ENCODE results near the gene PIEZO2.

Gene PIEZO2

DNA sequence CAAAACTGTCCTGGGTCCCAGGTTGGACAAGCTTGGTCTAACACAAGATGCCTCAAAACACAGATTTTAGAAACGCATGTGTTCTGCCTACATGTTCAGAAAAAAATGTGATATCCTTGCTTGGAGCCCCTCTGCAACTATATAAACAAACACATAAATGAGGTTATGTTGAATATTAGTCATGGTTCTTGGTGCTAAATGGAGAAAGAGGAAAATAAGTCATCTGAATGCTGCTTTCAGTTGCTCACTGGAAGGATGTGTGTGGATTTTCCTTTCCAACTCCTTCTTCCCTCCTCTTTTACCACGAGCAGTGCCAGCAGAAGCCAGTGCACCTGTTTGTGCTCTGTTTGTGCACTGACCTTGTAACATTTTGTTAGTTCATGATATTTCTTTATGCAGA lies 85.3 kb downstream of the PIEZO2 start:
- DNase-seq = no peak

DNA sequence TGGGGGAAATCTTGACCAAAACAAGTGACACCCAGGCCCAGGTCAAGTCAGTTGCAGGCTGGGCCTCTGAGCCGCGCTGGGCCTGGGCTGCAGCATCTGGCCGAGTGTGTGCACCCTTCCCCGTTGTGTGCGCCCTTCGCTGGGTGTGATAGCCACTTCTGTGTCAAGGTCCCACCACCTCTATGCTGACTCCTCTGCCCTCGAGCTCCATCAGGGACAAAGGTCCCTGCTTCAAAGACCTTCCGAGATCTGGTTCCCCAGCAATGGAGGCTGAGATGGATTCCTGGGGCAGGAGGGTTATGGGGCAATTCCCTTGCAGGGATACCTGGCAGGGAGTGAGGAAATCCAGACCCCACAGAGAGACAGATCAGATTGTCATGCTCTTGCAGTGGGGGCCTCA lies 93.6 kb downstream of the PIEZO2 start:
- DNase-seq = no peak

- no peak for DNase-seq
Observed at GRCh38 chr18:11054497-11054896, 94.9 kb downstream of the PIEZO2 start.

GRCh38 chr18:11053293-11053692 lies 96.1 kb downstream of the PIEZO2 start:
- no peak for DNase-seq

DNA sequence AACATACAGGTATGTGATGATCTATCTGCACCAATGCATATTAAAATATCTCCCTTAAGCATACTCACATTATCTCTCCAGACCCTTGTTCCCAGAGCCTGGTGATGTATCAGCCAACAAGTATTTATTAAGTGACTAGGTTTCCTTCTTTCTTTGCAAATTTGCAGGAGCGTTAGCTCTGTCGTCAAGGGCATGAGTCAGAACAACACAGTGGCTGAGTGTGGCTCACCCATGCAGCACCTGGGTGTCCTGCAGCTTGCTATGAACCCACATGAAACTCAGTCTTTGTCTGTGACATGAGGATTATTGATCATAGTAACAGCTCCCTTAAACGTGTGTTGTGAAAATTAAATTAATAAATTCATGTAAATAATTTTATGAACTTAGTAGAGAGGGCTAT lies 96.6 kb downstream of the PIEZO2 start:
- DNase-seq = no peak

DNA sequence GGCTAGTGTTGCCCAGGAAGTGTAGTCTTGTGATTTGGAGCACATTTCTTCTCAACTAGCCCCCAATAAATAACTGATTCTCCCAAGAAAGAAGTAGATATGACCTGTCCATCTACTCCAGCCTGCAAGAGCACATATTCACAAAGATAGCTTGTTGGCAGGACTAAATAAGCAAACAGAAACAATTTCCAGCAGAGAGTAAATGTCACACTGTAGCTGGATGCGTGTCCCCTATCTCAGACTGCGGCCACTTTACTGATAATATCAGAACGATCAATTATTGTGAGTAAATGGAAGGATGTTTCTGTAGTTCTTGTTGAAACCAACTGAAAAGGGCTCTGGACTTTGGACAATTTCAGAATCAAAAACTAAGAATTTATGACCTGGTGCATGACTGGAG lies 97.9 kb downstream of the PIEZO2 start:
- DNase-seq = no peak

- no peak for DNase-seq
Observed at GRCh38 chr18:11050966-11051365, 98.4 kb downstream of the PIEZO2 start.

GRCh38 chr18:11047817-11048216 lies 101.6 kb downstream of the PIEZO2 start:
- DNase-seq = no peak

GRCh38 chr18:11047156-11047555 lies 102.2 kb downstream of the PIEZO2 start:
- DNase-seq = no peak

DNA sequence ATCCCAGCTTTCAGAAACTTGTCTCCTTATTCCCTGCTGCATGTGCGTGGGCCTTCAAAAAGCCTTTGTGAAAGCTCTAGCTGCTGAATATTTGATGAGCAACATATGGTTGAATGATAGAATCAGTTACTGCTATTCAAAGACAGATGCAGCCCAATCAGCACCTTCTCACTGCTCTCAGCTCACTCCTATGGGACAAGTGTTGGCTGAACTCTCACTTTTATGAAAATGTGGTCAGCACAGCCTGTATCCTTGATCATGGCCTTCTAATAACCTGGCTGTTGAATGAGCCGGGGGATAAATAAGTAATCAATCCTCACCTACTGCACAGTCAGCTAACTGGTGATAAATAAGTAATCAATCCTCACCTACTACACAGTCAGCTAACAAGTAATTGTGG lies 103.2 kb downstream of the PIEZO2 start:
- no peak for DNase-seq

DNA sequence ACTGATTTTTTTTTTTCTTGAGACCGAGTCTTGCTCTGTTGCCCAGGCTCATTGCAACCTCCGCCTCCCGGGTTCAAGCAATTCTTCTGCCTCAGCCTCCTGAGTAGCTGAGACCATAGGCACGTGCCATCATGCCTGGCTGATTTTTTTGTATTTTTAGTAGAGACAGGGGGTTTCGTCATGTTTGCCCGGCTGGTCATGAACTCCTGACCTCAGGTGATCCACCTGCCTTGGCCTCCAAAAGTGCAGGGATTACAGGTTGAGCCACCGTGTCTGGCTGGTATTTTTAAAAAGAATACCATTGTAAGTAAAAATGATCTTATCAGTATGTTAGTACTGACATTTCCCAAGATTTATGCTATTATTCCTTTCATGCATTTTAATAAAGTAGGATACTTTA lies 105.7 kb downstream of the PIEZO2 start:
- no peak for DNase-seq

GRCh38 chr18:11042247-11042646 lies 107.1 kb downstream of the PIEZO2 start:
- DNase-seq = peak; percentile 26

DNA sequence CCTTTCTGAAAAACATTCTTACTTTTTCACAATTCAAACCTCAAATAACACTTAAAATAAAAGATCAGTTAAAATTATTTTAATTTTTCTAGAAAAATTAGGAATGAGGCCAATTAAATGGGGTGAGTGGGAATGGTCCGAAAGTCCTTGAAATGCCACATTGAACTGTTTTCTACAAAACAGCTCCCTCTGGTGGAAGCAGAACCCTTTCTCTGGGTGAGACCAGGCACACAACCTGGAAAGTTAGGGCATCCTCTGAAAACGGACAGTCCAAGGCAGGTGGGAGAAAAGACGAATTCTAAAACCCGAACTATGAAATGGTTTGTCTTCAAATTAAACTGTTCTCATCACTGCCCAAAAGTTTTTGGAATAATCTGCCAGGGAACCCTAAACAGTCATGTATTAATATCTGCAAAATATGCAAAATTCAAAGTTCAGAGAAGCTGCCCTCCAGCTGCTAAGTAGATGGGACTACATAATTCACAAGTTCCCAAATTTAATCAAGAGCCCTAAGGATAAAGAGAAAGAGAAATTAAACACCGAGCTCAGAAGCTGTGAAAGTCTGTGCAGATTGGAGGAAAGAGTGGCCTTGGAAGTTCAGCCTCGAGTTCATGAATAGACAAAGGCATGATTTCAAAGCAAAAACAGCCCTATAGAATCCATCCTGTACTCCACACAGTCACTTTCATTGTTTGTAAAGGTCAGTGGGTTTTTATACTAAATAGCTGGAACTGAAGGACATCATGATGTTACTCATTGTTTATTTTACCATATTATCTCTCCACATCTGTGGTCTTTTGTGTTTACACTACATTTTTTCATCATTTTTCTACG lies 108.3 kb downstream of the PIEZO2 start:
- peak; percentile 16 for DNase-seq

GRCh38 chr18:11040359-11040758 lies 109.0 kb downstream of the PIEZO2 start:
- no peak for DNase-seq

GRCh38 chr18:11037533-11038240 lies 111.7 kb downstream of the PIEZO2 start:
- DNase-seq = no peak

- no peak for DNase-seq
Observed at GRCh38 chr18:11035814-11036495, 113.4 kb downstream of the PIEZO2 start.

DNA sequence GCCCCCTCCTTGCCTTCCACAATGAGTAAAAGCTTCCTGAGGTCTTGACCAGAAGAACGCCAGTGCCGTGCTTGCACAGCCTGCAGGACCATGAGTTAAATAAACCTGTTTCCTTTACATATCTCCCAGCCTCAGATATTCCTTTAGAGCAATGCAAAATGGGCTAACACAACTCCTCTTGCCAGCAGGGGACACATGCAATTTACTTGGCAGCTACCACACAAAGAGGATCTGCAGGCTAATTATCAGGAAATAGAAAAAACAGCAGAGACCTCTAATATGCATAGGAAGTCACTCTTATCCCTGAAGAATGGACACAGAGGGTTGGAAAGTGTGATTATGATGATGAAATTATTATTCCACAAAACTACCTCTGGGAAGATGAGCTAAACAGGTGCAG lies 114.0 kb downstream of the PIEZO2 start:
- DNase-seq = no peak

- DNase-seq = no peak
Observed at GRCh38 chr18:11034884-11035283, 114.5 kb downstream of the PIEZO2 start.

GRCh38 chr18:11033503-11033902 lies 115.9 kb downstream of the PIEZO2 start:
- DNase-seq = no peak

- DNase-seq = no peak
Observed at GRCh38 chr18:11031966-11032365, 117.4 kb downstream of the PIEZO2 start.

DNA sequence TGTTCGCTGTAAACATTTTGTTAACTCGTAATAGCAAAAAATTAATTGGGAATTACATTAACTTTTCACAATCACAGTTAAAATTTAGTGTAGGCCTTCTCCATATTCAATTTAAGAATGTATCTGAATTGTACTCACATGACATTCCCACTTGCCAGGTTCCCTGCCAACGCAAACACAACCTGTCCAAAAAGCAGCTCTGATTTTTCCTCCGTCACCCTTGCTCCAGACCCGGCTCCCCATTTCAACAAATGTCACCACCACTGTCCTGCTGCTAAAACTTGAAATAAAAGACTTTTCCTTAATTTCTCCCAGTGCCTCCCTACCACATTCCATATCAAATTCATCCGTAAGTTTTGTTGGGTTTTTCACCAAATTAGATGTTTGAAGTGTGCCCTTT lies 120.3 kb downstream of the PIEZO2 start:
- no peak for DNase-seq

GRCh38 chr18:11027862-11028261 lies 121.5 kb downstream of the PIEZO2 start:
- DNase-seq = no peak

GRCh38 chr18:11025671-11026070 lies 123.7 kb downstream of the PIEZO2 start:
- DNase-seq = no peak

Measured in right kidney (tissue), 1 donor.